IPS-15b (cell line): ENCODE data around the gene TXN2.
"Not testable (repeated sequence)": the region's sequence is repeated elsewhere in the genome, so short reads cannot be mapped to it uniquely, and the experiment has no call there.

Experiments
- H3K27me3 ChIP-seq: one replicate; pipeline ENCODE4 v1.6.1; 2013; ENCODE audit warnings: low read length; ENCODE audit not compliant: control insufficient read depth, insufficient read depth
- H3K36me3 ChIP-seq: one replicate; pipeline ENCODE4 v1.6.1; 2013; ENCODE audit warnings: low read length; ENCODE audit not compliant: control insufficient read depth, insufficient read depth
- H3K4me1 ChIP-seq: one replicate; pipeline ENCODE4 v1.6.1; 2013; ENCODE audit warnings: mild to moderate bottlenecking, low read length; ENCODE audit not compliant: control insufficient read depth, insufficient read depth
- H3K4me3 ChIP-seq: one replicate; pipeline ENCODE4 v1.5.1; 2013; ENCODE audit warnings: low read depth, low read length
- H3K9ac ChIP-seq: one replicate; pipeline ENCODE4 v1.6.1; 2013; ENCODE audit warnings: low read depth, mild to moderate bottlenecking, low read length
- H3K9me3 ChIP-seq: one replicate; pipeline ENCODE4 v1.6.1; 2013; ENCODE audit warnings: mild to moderate bottlenecking, low read length; ENCODE audit not compliant: control insufficient read depth, insufficient read depth

TXN2 gene

GRCh38 chr22:36432592-36433317 lies 48.7 kb downstream of the TXN2 start:
- Histone ChIP-seq H3K27me3 (no peaks in the 10 kb centered on the region), H3K9me3 (no peaks in the 10 kb centered on the region), H3K36me3 (no peaks in the 10 kb centered on the region), H3K4me3 (no peak overlapping the region), H3K4me1 (peaks cover 6% of the 10 kb centered on the region), H3K9ac (peak overlapping the region; percentile 37)

DNA sequence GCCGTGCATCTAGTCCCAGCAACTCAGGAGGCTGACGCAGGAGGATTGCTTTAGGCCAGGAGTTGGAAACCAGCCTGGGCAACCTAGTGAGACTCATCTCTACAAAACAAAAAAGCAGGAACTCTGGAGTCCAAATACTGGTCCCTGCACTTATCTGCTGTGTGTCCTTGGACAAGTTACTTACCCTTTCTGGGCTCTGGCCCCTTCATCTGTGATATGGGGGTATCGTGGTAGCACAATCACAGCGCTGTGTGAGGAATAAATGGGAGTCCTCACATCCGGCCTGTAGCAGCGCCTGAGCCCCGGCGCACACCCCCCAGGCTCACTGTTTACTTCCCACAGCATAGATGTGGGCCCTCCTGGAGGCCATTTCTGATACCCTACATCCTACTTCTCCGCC lies 49.5 kb downstream of the TXN2 start:
- Histone ChIP-seq H3K36me3 (no peaks in the 10 kb centered on the region), H3K4me1 (peaks cover 6% of the 10 kb centered on the region), H3K9ac (no peak overlapping the region)

GRCh38 chr22:36430863-36431262 lies 50.6 kb downstream of the TXN2 start:
- Histone ChIP-seq H3K4me3 (no peak overlapping the region), H3K27me3 (no peaks in the 10 kb centered on the region), H3K4me1 (peaks cover 7% of the 10 kb centered on the region), H3K36me3 (no peaks in the 10 kb centered on the region), H3K9me3 (no peaks in the 10 kb centered on the region), H3K9ac (peak overlapping the region; percentile 24)

More for the DNA sequence above, 49.5 kb downstream of the TXN2 start:
- no peaks in the 10 kb centered on the region for H3K9me3 ChIP-seq
- H3K4me3 ChIP-seq, result no peak overlapping the region
- no peaks in the 10 kb centered on the region for H3K27me3 ChIP-seq

GRCh38 chr22:36427952-36428351 lies 53.5 kb downstream of the TXN2 start:
- H3K4me3 ChIP-seq, H3K36me3 ChIP-seq, H3K9me3 ChIP-seq, H3K27me3 ChIP-seq, H3K9ac ChIP-seq, H3K4me1 ChIP-seq: not testable (repeated sequence)

- Histone ChIP-seq H3K9ac (no peak overlapping the region), H3K27me3 (no peaks in the 10 kb centered on the region), H3K4me1 (peaks cover 2% of the 10 kb centered on the region), H3K36me3 (no peaks in the 10 kb centered on the region), H3K4me3 (no peak overlapping the region), H3K9me3 (no peaks in the 10 kb centered on the region)
Measured at GRCh38 chr22:36425977-36426523, 55.4 kb downstream of the TXN2 start.

DNA sequence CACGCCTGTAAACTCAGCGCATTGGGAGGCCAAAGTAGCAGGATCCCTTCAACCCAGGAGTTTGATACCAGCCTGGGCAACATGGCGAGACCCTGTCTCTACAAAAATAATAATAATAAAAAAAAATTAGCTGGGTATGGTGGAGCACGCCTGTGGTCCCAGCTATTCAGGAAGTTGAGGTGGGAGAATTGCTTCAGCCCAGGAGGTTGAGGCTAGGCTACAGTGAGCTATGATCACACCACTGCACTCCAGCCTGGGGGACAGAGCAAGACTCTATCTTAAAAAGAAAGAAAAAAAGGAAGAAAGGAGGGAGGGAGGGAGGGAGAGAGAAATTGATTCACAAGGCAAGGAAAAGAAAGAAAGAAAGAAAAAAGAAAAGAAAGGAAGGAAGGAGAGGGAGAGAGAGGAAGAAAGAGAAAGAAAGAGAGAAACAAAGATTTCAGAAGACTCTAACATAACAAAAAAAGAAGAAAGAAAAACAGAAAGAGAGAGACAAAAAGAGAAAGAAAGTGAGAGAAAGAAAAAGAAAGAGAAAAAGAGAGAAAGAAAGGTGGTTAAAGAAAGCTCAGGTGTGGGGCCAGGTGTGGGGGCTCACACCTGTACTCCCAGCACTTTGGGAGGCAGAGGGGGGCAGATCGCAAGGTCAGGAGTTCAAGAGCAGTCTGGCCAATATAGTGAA lies 56.4 kb downstream of the TXN2 start:
- Histone ChIP-seq H3K9ac (no peak overlapping the region), H3K4me1 (peaks cover 2% of the 10 kb centered on the region)

DNA sequence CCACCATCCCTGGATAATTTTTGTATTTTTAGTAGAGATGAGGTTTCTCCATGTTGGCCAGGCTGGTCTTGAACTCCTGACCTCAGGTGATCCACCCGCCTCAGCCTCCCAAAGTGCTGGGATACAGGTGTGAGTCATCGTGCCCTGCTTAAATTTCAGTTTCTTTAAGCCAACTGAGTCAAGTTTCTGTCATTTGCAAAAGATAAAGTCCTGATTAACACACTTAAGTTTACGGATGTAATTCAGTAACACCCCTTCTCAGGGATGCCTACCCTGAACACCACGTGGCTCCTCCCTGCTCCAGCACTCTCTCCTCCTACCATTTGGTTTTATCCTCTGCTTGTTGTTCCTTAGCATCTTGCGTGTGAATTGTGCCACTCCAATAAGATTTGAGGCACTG lies 57.0 kb downstream of the TXN2 start:
- H3K9me3 ChIP-seq, H3K27me3 ChIP-seq, H3K4me3 ChIP-seq, H3K9ac ChIP-seq, H3K4me1 ChIP-seq, H3K36me3 ChIP-seq: not testable (repeated sequence)

More for the DNA sequence above, 56.4 kb downstream of the TXN2 start:
- H3K27me3 ChIP-seq, result no peaks in the 10 kb centered on the region
- H3K9me3 ChIP-seq, result no peaks in the 10 kb centered on the region
- H3K36me3 ChIP-seq, result no peaks in the 10 kb centered on the region
- H3K4me3 ChIP-seq, result no peak overlapping the region

GRCh38 chr22:36423461-36424404 lies 57.7 kb downstream of the TXN2 start:
- H3K9me3 ChIP-seq, result no peaks in the 10 kb centered on the region
- H3K9ac ChIP-seq, result no peak overlapping the region
- peaks cover 4% of the 10 kb centered on the region for H3K4me1 ChIP-seq
- H3K36me3 ChIP-seq, result no peaks in the 10 kb centered on the region
- H3K27me3 ChIP-seq, result no peaks in the 10 kb centered on the region
- H3K4me3 ChIP-seq, result no peak overlapping the region

DNA sequence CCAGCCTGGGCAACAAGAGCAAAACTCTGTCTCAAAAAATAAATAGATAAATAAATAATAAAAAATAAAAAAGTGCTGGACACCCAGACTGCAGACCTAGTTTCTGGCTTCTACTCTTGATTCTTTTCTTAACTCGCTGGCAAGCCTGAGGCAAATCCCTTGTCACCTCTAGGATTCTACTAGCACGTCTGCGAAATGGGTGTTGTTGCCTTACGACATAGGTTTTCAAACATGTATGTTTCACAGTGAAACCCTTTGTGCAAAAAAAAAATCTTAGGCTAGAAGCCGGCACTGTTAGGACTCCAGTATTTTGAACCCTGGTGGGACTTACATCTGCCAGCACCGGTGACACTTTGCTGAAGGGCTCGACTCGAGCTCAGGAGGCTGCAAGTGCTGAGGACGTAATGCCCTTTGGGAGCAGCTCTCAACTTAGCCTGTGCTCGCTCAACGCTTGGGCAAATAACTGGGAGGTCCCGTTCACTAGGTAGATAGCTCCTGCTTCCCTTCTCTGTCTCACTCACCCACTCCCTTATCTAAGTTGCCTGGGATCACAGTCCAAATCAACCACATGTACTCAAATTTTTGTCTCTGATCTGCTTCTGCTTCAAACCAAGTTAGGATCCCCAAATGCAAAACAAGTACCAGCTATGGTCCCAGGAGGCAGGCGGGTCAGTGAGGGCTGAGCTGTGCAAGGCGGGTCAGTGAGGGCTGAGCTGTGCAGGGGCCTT lies 59.0 kb downstream of the TXN2 start:
- Histone ChIP-seq H3K36me3 (no peaks in the 10 kb centered on the region), H3K27me3 (no peaks in the 10 kb centered on the region), H3K9ac (no peak overlapping the region), H3K4me1 (peaks cover 4% of the 10 kb centered on the region), H3K9me3 (no peaks in the 10 kb centered on the region), H3K4me3 (no peak overlapping the region)

- Histone ChIP-seq H3K36me3 (no peaks in the 10 kb centered on the region), H3K4me1 (peaks cover 2% of the 10 kb centered on the region), H3K9me3 (no peaks in the 10 kb centered on the region), H3K4me3 (no peak overlapping the region), H3K9ac (no peak overlapping the region), H3K27me3 (no peaks in the 10 kb centered on the region)
Measured at GRCh38 chr22:36419912-36420882, 61.2 kb downstream of the TXN2 start.
